ENCODE data around the gene ZDHHC14.

Gene ZDHHC14

GRCh38 chr6:157554747-157555146 is 173.8 kb downstream of the ZDHHC14 start:
- no peaks in the 10 kb centered on the region for H3K9me2 ChIP-seq (replicated peaks; ENCODE audit: control insufficient read depth, low read length)
- H3K4me2 ChIP-seq (ENCODE audit: low read length), result no peak overlapping the region
- no peak for TF ChIP-seq EZH2phosphoT487 (IDR thresholded peaks at IDR 0.05; ENCODE audit: borderline replicate concordance, low read length)
- no peak for TF ChIP-seq CTCF (IDR thresholded peaks at IDR 0.05; ENCODE audit: low read depth, low read length, poor library complexity, severe bottlenecking)
- peaks cover 2% of the 10 kb centered on the region for H3K27me3 ChIP-seq (ENCODE audit: control insufficient read depth, low read length)
- no peaks in the 10 kb centered on the region for H4K20me1 ChIP-seq (ENCODE audit: control insufficient read depth, insufficient read depth, low read depth, low read length)
- no peaks in the 10 kb centered on the region for H3K36me3 ChIP-seq (ENCODE audit: control insufficient read depth, low read length)
- no peaks in the 10 kb centered on the region for H3K79me2 ChIP-seq (ENCODE audit: control insufficient read depth, low read length)
- peaks cover 8% of the 10 kb centered on the region; the same call in 1 of the 2 replicates for H3F3A ChIP-seq (ENCODE audit: control insufficient read depth, insufficient read depth)
- H3K4me1 ChIP-seq (ENCODE audit: control insufficient read depth, low read length), result peaks cover 47% of the 10 kb centered on the region
- H3K27ac ChIP-seq (ENCODE audit: low read depth, low read length), result no peak overlapping the region
- H3K9me3 ChIP-seq (ENCODE audit: control insufficient read depth, insufficient read depth, low read length), result no peaks in the 10 kb centered on the region
- no peak overlapping the region for H3K4me3 ChIP-seq (ENCODE audit: low read length)

- Histone ChIP-seq H4K20me1 (ENCODE audit: control insufficient read depth, insufficient read depth, low read depth, low read length) (no peaks in the 10 kb centered on the region), H3K79me2 (ENCODE audit: control insufficient read depth, low read length) (no peaks in the 10 kb centered on the region), H3F3A (ENCODE audit: control insufficient read depth, insufficient read depth) (peaks cover 11% of the 10 kb centered on the region), H3K4me3 (ENCODE audit: low read length) (no peak overlapping the region), H3K36me3 (ENCODE audit: control insufficient read depth, low read length) (no peaks in the 10 kb centered on the region), H3K27ac (ENCODE audit: low read depth, low read length) (no peak overlapping the region; the same call in 1 of the 2 replicates), H3K4me1 (ENCODE audit: control insufficient read depth, low read length) (peaks cover 52% of the 10 kb centered on the region), H3K9me3 (ENCODE audit: control insufficient read depth, insufficient read depth, low read length) (no peaks in the 10 kb centered on the region), H3K4me2 (ENCODE audit: low read length) (no peak overlapping the region), H3K27me3 (ENCODE audit: control insufficient read depth, low read length) (peaks cover 2% of the 10 kb centered on the region; the same call in 1 of the 2 replicates), H3K9me2 (replicated peaks; ENCODE audit: control insufficient read depth, low read length) (no peaks in the 10 kb centered on the region)
- no peak for TF ChIP-seq CTCF (IDR thresholded peaks at IDR 0.05; ENCODE audit: low read depth, low read length, poor library complexity, severe bottlenecking)
- no peak for TF ChIP-seq EZH2phosphoT487 (IDR thresholded peaks at IDR 0.05; ENCODE audit: borderline replicate concordance, low read length)
Measured at GRCh38 chr6:157555455-157556143, 174.6 kb downstream of the ZDHHC14 start.

- Histone ChIP-seq H3K27ac (ENCODE audit: low read depth, low read length) (peak overlapping the region; percentile 90), H3F3A (ENCODE audit: control insufficient read depth, insufficient read depth) (peaks cover 16% of the 10 kb centered on the region), H4K20me1 (ENCODE audit: control insufficient read depth, insufficient read depth, low read depth, low read length) (no peaks in the 10 kb centered on the region), H3K9me3 (ENCODE audit: control insufficient read depth, insufficient read depth, low read length) (no peaks in the 10 kb centered on the region), H3K9me2 (replicated peaks; ENCODE audit: control insufficient read depth, low read length) (no peaks in the 10 kb centered on the region), H3K4me1 (ENCODE audit: control insufficient read depth, low read length) (peaks cover 58% of the 10 kb centered on the region), H3K27me3 (ENCODE audit: control insufficient read depth, low read length) (peaks cover 2% of the 10 kb centered on the region; the same call in 1 of the 2 replicates), H3K4me3 (ENCODE audit: low read length) (peak overlapping the region; percentile 67), H3K36me3 (ENCODE audit: control insufficient read depth, low read length) (no peaks in the 10 kb centered on the region), H3K79me2 (ENCODE audit: control insufficient read depth, low read length) (no peaks in the 10 kb centered on the region), H3K4me2 (ENCODE audit: low read length) (peak overlapping the region; percentile 91)
- no peak for TF ChIP-seq CTCF (IDR thresholded peaks at IDR 0.05; ENCODE audit: low read depth, low read length, poor library complexity, severe bottlenecking)
- TF ChIP-seq EZH2phosphoT487 (IDR thresholded peaks at IDR 0.05; ENCODE audit: borderline replicate concordance, low read length), result no peak
Measured at GRCh38 chr6:157556144-157556645, 175.2 kb downstream of the ZDHHC14 start.
